Caco-2 (cell line): ENCODE data around the gene ADAD2. TPM values are rescaled to one million over a fixed set of nuclear protein-coding genes. Genes with fewer than 3 reads are reported as not detected.
A peak's percentile ranks its signal among the peaks of the same experiment; 100 is the strongest.

Experiments
- BruUV-seq: library from RNA; stranded (reverse); fragments of 400-500 nt; replicated peaks from 2 replicates; lab custom pipeline; 2021; lab: Mats Ljungman, UMichigan
- CTCF ChIA-PET: fragments of 300-600 bp; sonication (Branson Sonifier 250); formaldehyde crosslinking; loops from one replicate; lab custom pipeline; 2022; ENCODE audit warnings: antibody characterized with exemption; lab: Charles Lee
- POLR2A ChIA-PET: fragments of 300-600 bp; sonication (Branson Sonifier 250); formaldehyde crosslinking; loops from one replicate; lab custom pipeline; 2022; ENCODE audit warnings: antibody characterized with exemption; lab: Charles Lee
- DNase-seq, 2 experiments: peaks; one replicate each; pipeline versions ENCODE4 v3.0.0 to v3.0.0-alpha.2; 2020 to 2022
- H3K27me3 ChIP-seq: replicated peaks from 2 replicates; pipeline ENCODE4 v1.6.0; 2011; ENCODE audit warnings: low read length; ENCODE audit not compliant: control insufficient read depth, insufficient read depth
- H3K36me3 ChIP-seq: 2 replicates; pipeline ENCODE4 v1.5.1; 2011; ENCODE audit warnings: low read length; ENCODE audit not compliant: control insufficient read depth, insufficient read depth
- H3K4me1 ChIP-seq: fragments of 250-450 bp; sonication (Bioruptor Pico); 2 replicates; pipeline ENCODE4 v1.5.1; 2020; ENCODE audit warnings: mild to moderate bottlenecking
- H3K4me3 ChIP-seq: 2 replicates; pipeline ENCODE4 v1.5.1; 2011; ENCODE audit warnings: low read depth, mild to moderate bottlenecking, control low read depth, low read length
- H3K9me3 ChIP-seq: fragments of 250-450 bp; sonication (Bioruptor Pico); 2 replicates; pipeline ENCODE4 v1.5.1; 2020; ENCODE audit warnings: mild to moderate bottlenecking, moderate library complexity
- H3K27ac Mint-ChIP-seq: one replicate; pipeline ENCODE4 v1.8.0; 2022; ENCODE audit warnings: mixed read lengths; ENCODE audit not compliant: unreplicated experiment
- H3K27me3 Mint-ChIP-seq: one replicate; pipeline ENCODE4 v1.8.0; 2022; ENCODE audit warnings: mixed read lengths; ENCODE audit not compliant: insufficient read depth, unreplicated experiment
- H3K36me3 Mint-ChIP-seq: one replicate; pipeline ENCODE4 v1.8.0; 2022; ENCODE audit warnings: mild to moderate bottlenecking, mixed read lengths; ENCODE audit not compliant: insufficient read depth, unreplicated experiment
- H3K4me1 Mint-ChIP-seq: one replicate; pipeline ENCODE4 v1.8.0; 2022; ENCODE audit warnings: low read depth, mixed read lengths; ENCODE audit not compliant: unreplicated experiment
- H3K4me3 Mint-ChIP-seq: one replicate; pipeline ENCODE4 v1.8.0; 2022; ENCODE audit warnings: mild to moderate bottlenecking, moderate library complexity, mixed read lengths; ENCODE audit not compliant: unreplicated experiment
- H3K9me3 Mint-ChIP-seq: one replicate; pipeline ENCODE4 v1.8.0; 2022; ENCODE audit warnings: mixed read lengths; ENCODE audit not compliant: unreplicated experiment
- CTCF ChIP-seq, 2 experiments: fragments of 200-600 bp in 1 of 2; IDR thresholded peaks; 1 replicate in 1 of 2; 2 replicates in 1 of 2; pipeline versions ENCODE4 v1.5.1 to v1.8.0; 2011 to 2022; ENCODE audit warnings: antibody characterized with exemption in 1 of 2, control low read depth in 1 of 2, inconsistent platforms in 1 of 2, low read depth in 1 of 2, low read length in 1 of 2, mild to moderate bottlenecking in 1 of 2, moderate library complexity in 1 of 2; ENCODE audit not compliant: insufficient read depth in 1 of 2, severe bottlenecking in 1 of 2, unreplicated experiment in 1 of 2
- intact Hi-C: fragments of 100-400 bp; cut with micrococcal nuclease; formaldehyde crosslinking; loops from one replicate; pipeline ENCODE4 v1.10.0; 2022; ENCODE audit not compliant: unreplicated experiment
- total RNA-seq: library from RNA; stranded (reverse); gene quantifications from 2 replicates; pipeline ENCODE4 v1.2.3, GENCODE V29; 2022

ADAD2 gene
- total RNA-seq, 1 experiment from 2014 or later: not detected

GRCh38 chr16:84193480-84193879, 2.5 kb downstream of the ADAD2 start:
- Histone ChIP-seq H3K4me1 (peaks cover 9% of the 10 kb centered on the region; the same call in 1 of the 2 replicates), H3K4me3 (no peak overlapping the region), H3K27me3 (no peaks in the 10 kb centered on the region), H3K9me3 (no peaks in the 10 kb centered on the region), H3K36me3 (no peaks in the 10 kb centered on the region)
- H3K4me3 Mint-ChIP-seq: no peak overlapping the region
- intact Hi-C loops: no loop called here
- TF ChIP-seq CTCF (IDR thresholded peaks at IDR 0.05; ENCODE audit: insufficient read depth in 1 of 2, low read depth in 1 of 2, low read length in 1 of 2, severe bottlenecking in 1 of 2, unreplicated experiment in 1 of 2): no peak
- H3K27me3 Mint-ChIP-seq: no peaks in the 10 kb centered on the region
- ChIA-PET CTCF (no interaction called here), POLR2A (no interaction called here)
- no peak for DNase-seq
- H3K36me3 Mint-ChIP-seq: no peaks in the 10 kb centered on the region
- no peaks in the 10 kb centered on the region for H3K4me1 Mint-ChIP-seq
- no peaks in the 10 kb centered on the region for H3K9me3 Mint-ChIP-seq
- no peak overlapping the region for H3K27ac Mint-ChIP-seq
- no TSS peak for BruUV-seq

- no peaks in the 10 kb centered on the region for H3K36me3 Mint-ChIP-seq
- DNase-seq: no peak
- no peaks in the 10 kb centered on the region for H3K27me3 Mint-ChIP-seq
- H3K9me3 Mint-ChIP-seq: no peaks in the 10 kb centered on the region
- no peak overlapping the region for H3K27ac Mint-ChIP-seq
- H3K27me3 ChIP-seq: no peaks in the 10 kb centered on the region
- H3K4me3 Mint-ChIP-seq: no peak overlapping the region
- peaks cover 9% of the 10 kb centered on the region; the same call in 1 of the 2 replicates for H3K4me1 ChIP-seq
- BruUV-seq: no TSS peak
- no peak for TF ChIP-seq CTCF (IDR thresholded peaks at IDR 0.05; ENCODE audit: insufficient read depth in 1 of 2, low read depth in 1 of 2, low read length in 1 of 2, severe bottlenecking in 1 of 2, unreplicated experiment in 1 of 2)
- ChIA-PET POLR2A (no interaction called here), CTCF (no interaction called here)
- intact Hi-C loops: no loop called here
- no peaks in the 10 kb centered on the region for H3K4me1 Mint-ChIP-seq
- H3K36me3 ChIP-seq: no peaks in the 10 kb centered on the region
- H3K9me3 ChIP-seq: no peaks in the 10 kb centered on the region
- H3K4me3 ChIP-seq: no peak overlapping the region
Observed at GRCh38 chr16:84194018-84194417, 3.1 kb downstream of the ADAD2 start.

GRCh38 chr16:84194470-84195200, 3.7 kb downstream of the ADAD2 start:
- CTCF ChIA-PET: interaction anchor here (1.0 kb wide), 1 partner anchor 8 kb away, joined by 10 read pairs; the partner anchor contains the start of gene TAF1C
- Mint-ChIP-seq H3K27ac (no peak overlapping the region), H3K4me3 (no peak overlapping the region), H3K27me3 (no peaks in the 10 kb centered on the region), H3K36me3 (no peaks in the 10 kb centered on the region), H3K4me1 (no peaks in the 10 kb centered on the region), H3K9me3 (no peaks in the 10 kb centered on the region)
- POLR2A ChIA-PET: no interaction called here
- no peaks in the 10 kb centered on the region for H3K36me3 ChIP-seq
- H3K27me3 ChIP-seq: no peaks in the 10 kb centered on the region
- no peak overlapping the region for H3K4me3 ChIP-seq
- no TSS peak for BruUV-seq
- no peaks in the 10 kb centered on the region for H3K9me3 ChIP-seq
- intact Hi-C loops: no loop called here
- TF ChIP-seq CTCF (IDR thresholded peaks at IDR 0.05; ENCODE audit: insufficient read depth in 1 of 2, low read depth in 1 of 2, low read length in 1 of 2, severe bottlenecking in 1 of 2, unreplicated experiment in 1 of 2): no peak
- DNase-seq: peak in 1 of 2 experiments; percentile 31
- peaks cover 9% of the 10 kb centered on the region; the same call in 1 of the 2 replicates for H3K4me1 ChIP-seq
